ENCODE results near the gene ANKRD33B.
A peak's percentile ranks its signal among the peaks of the same experiment; 100 is the strongest.

DNA sequence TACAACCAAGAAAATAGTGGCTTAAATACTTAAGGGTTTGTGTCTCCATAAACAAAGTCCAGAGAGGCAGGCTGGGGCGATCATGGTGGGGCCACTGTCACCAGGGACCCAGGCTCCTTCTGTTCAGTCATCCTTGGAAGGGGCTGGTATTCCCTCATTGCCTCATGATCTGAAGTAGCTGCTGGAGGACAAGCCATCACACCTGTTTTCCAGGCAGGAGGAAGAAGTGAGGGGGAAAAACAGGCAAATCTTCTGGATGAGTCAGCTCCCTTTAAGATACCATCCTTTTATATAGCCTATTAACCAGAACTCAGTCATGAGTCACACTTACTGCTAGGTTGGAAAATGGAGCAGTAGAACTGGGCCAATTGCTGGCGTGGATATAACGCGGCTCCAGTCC is 104.8 kb downstream of the ANKRD33B start:
- TF ChIP-seq CTCF (IDR thresholded peaks at IDR 0.05 in 2 of 3, conservative IDR thresholded peaks at IDR 0.05 in 1 of 3; ENCODE audit: borderline replicate concordance in 1 of 3, insufficient read depth in 1 of 3, low read depth in 2 of 3, low read length in 2 of 3) = no peak
- 0 out of 2 replicates have a peak, but pooled peaks have one; percentile 8 for TF ChIP-seq SP1 (IDR thresholded peaks at IDR 0.05; ENCODE audit: low read depth)
- no peak for TF ChIP-seq ZNF274 (IDR thresholded peaks at IDR 0.05; ENCODE audit: low read depth, low read length)
- TF ChIP-seq POLR2A (IDR thresholded peaks at IDR 0.05; ENCODE audit: borderline replicate concordance, extremely low read depth, insufficient read depth, insufficient read length) = no peak
- TF ChIP-seq ATF3 (IDR thresholded peaks at IDR 0.05) = no peak
- TF ChIP-seq RAD21 (IDR thresholded peaks at IDR 0.05; ENCODE audit: low read depth) = no peak
- TF ChIP-seq FOSL1 (IDR thresholded peaks at IDR 0.05; ENCODE audit: low read depth) = peak; percentile 67; the same call in 1 of the 2 replicates

All from HCT116 (cell line).